Activated CD4-positive, alpha-beta T cell treated with anti-CD3 and anti-CD28 coated beads for 48 hours (primary cell): ENCODE results near the gene ART5.
"Not testable (repeated sequence)": the region's sequence is repeated elsewhere in the genome, so short reads cannot be mapped to it uniquely, and the experiment has no call there.

Experiments used
- DNase-seq: peaks from one replicate; pipeline ENCODE4 v3.0.0-alpha.2; 2020

Gene ART5

GRCh38 chr11:3616721-3617460, 24.9 kb downstream of the ART5 start:
- no peak for DNase-seq

- no peak for DNase-seq
Measured at GRCh38 chr11:3615998-3616397, 25.8 kb downstream of the ART5 start.

- DNase-seq = peak; percentile 74
Measured at GRCh38 chr11:3614742-3615171, 27.0 kb downstream of the ART5 start.

GRCh38 chr11:3613998-3614741, 27.6 kb downstream of the ART5 start:
- no peak for DNase-seq

- no peak for DNase-seq
Measured at GRCh38 chr11:3611976-3612678, 29.7 kb downstream of the ART5 start.

GRCh38 chr11:3610846-3611245, 30.9 kb downstream of the ART5 start:
- no peak for DNase-seq

GRCh38 chr11:3609416-3610265, 32.2 kb downstream of the ART5 start:
- peak; percentile 30 for DNase-seq

- no peak for DNase-seq
Measured at GRCh38 chr11:3605771-3606203, 36.0 kb downstream of the ART5 start.

GRCh38 chr11:3605283-3605662, 36.5 kb downstream of the ART5 start:
- DNase-seq = no peak

- no peak for DNase-seq
Measured at GRCh38 chr11:3604167-3604566, 37.6 kb downstream of the ART5 start.

GRCh38 chr11:3600201-3600600, 41.6 kb downstream of the ART5 start:
- DNase-seq = not testable (repeated sequence)

GRCh38 chr11:3597743-3598142, 44.0 kb downstream of the ART5 start:
- not testable (repeated sequence) for DNase-seq

- not testable (repeated sequence) for DNase-seq
Measured at GRCh38 chr11:3591326-3591725, 50.5 kb downstream of the ART5 start.

- DNase-seq = not testable (repeated sequence)
Measured at GRCh38 chr11:3590193-3590592, 51.6 kb downstream of the ART5 start.

- DNase-seq = not testable (repeated sequence)
Measured at GRCh38 chr11:3588776-3589175, 53.0 kb downstream of the ART5 start.
